Endothelial cell of umbilical vein (primary cell): ENCODE measurements around the gene ZNF474. TPM values are rescaled to one million over a fixed set of nuclear protein-coding genes. Genes with fewer than 3 reads are reported as not detected.

Experiments used
- BruUV-seq: library from RNA; stranded (reverse); fragments of 400-500 nt; replicated peaks from 2 replicates; lab custom pipeline; 2021; lab: Mats Ljungman, UMichigan
- CTCF ChIA-PET: fragments of 300-600, 350-600 bp; sonication (Branson Sonifier 250); formaldehyde crosslinking; loops from one replicate; lab custom pipeline; 2021; ENCODE audit warnings: antibody characterized with exemption, inconsistent platforms; lab: Charles Lee
- POLR2A ChIA-PET: fragments of 300-600, 350-600 bp; sonication (Branson Sonifier 250); formaldehyde crosslinking; loops from one replicate; lab custom pipeline; 2021; ENCODE audit warnings: antibody characterized with exemption, inconsistent platforms; lab: Charles Lee
- DNase-seq: peaks from one replicate; pipeline ENCODE4 v3.0.0-alpha.2; 2011; ENCODE audit warnings: low read depth, low spot score
- FAIRE-seq: peaks from 2 replicates; lab custom pipeline; 2011; peaks lifted over from hg19 to GRCh38; lab: Jason Lieb, UNC
- H2AFZ ChIP-seq: 2 replicates; pipeline ENCODE4 v1.6.0; 2012; ENCODE audit warnings: low read depth, low read length, control low read depth, inconsistent platforms
- H3K27ac ChIP-seq: 2 replicates; pipeline ENCODE4 v1.5.1; 2011; ENCODE audit warnings: low read depth, mild to moderate bottlenecking, control low read depth, low read length, moderate library complexity; ENCODE audit not compliant: insufficient read depth
- H3K27me3 ChIP-seq, 2 experiments: 2 replicates each; pipeline versions ENCODE4 v1.6.0 to v1.6.1; 2011; ENCODE audit warnings: low read length in 2 of 2, mixed read lengths in 1 of 2; ENCODE audit not compliant: control insufficient read depth in 2 of 2, insufficient read depth in 2 of 2
- H3K36me3 ChIP-seq, 2 experiments: 2 replicates in 1 of 2; 3 replicates in 1 of 2; pipeline ENCODE4 v1.5.1; 2011; ENCODE audit warnings: low read length in 2 of 2, mild to moderate bottlenecking in 1 of 2, moderate library complexity in 1 of 2; ENCODE audit not compliant: control insufficient read depth in 2 of 2, insufficient read depth in 2 of 2; ENCODE audit errors: extremely low read depth in 1 of 2
- H3K4me1 ChIP-seq: 3 replicates; pipeline ENCODE4 v1.5.1; 2011; ENCODE audit warnings: mild to moderate bottlenecking, low read length; ENCODE audit not compliant: control insufficient read depth, insufficient read depth; ENCODE audit errors: extremely low read depth
- H3K4me2 ChIP-seq: 2 replicates; pipeline ENCODE4 v1.6.1; 2011; ENCODE audit warnings: low read length, control low read depth, mixed read lengths; ENCODE audit not compliant: insufficient read depth
- H3K4me3 ChIP-seq, 3 experiments: fragments of 200-600 bp in 1 of 3; sonication (generic), shearing (Covaris generic) in 1 of 3; replicated peaks in 1 of 3; 2 replicates each; pipeline ENCODE4 v1.5.1; 2011 to 2016; ENCODE audit warnings: control low read depth in 3 of 3, low read length in 3 of 3, mild to moderate bottlenecking in 2 of 3, inconsistent platforms in 1 of 3, low read depth in 1 of 3, moderate library complexity in 1 of 3; ENCODE audit not compliant: insufficient read depth in 1 of 3
- H3K79me2 ChIP-seq: 2 replicates; pipeline ENCODE4 v1.6.0; 2012; ENCODE audit warnings: low read length, inconsistent platforms; ENCODE audit not compliant: control insufficient read depth, insufficient read depth
- H3K9ac ChIP-seq: replicated peaks from 2 replicates; pipeline ENCODE3; 2011; ENCODE audit warnings: low read length, control low read depth; ENCODE audit not compliant: insufficient read depth; ENCODE audit errors: extremely low read depth
- H3K9me1 ChIP-seq: replicated peaks from 3 replicates; pipeline ENCODE4 v1.6.0; 2011; ENCODE audit warnings: mild to moderate bottlenecking, low read length; ENCODE audit not compliant: control insufficient read depth, insufficient read depth; ENCODE audit errors: extremely low read depth
- H3K9me3 ChIP-seq: replicated peaks from 2 replicates; pipeline ENCODE4 v1.5.1; 2012; ENCODE audit warnings: low read length, inconsistent platforms; ENCODE audit not compliant: control insufficient read depth, insufficient read depth
- H4K20me1 ChIP-seq: replicated peaks from 2 replicates; pipeline ENCODE3; 2011; ENCODE audit warnings: mild to moderate bottlenecking, low read length; ENCODE audit not compliant: control insufficient read depth, insufficient read depth; ENCODE audit errors: extremely low read depth
- EZH2 ChIP-seq: IDR thresholded peaks from 2 replicates; pipeline ENCODE4 v1.6.1; 2012; ENCODE audit warnings: borderline replicate concordance, low read depth, mild to moderate bottlenecking, moderate library complexity, low read length, inconsistent platforms; ENCODE audit not compliant: severe bottlenecking
- FOS ChIP-seq: IDR thresholded peaks from 2 replicates; pipeline ENCODE4 v1.6.1; 2011; ENCODE audit warnings: mild to moderate bottlenecking, low read length, moderate library complexity, borderline replicate concordance; ENCODE audit not compliant: insufficient read depth
- GATA2 ChIP-seq: IDR thresholded peaks from 2 replicates; pipeline ENCODE4 v1.7.0; 2011; ENCODE audit warnings: low read depth, mild to moderate bottlenecking, moderate library complexity, mixed read lengths, low read length; ENCODE audit not compliant: insufficient read length, insufficient read depth
- JUN ChIP-seq: IDR thresholded peaks from 2 replicates; pipeline ENCODE4 v1.6.1; 2011; ENCODE audit warnings: borderline replicate concordance, low read depth; ENCODE audit not compliant: insufficient read length, insufficient read depth
- MYC ChIP-seq: IDR thresholded peaks from one replicate; pipeline ENCODE4 v1.6.1; 2011; ENCODE audit warnings: mild to moderate bottlenecking, low read depth, low read length
- POLR2A ChIP-seq: IDR thresholded peaks from 2 replicates; pipeline ENCODE4 v1.6.1; 2012; ENCODE audit warnings: low read depth, mild to moderate bottlenecking, control low read depth, low read length
- POLR2AphosphoS5 ChIP-seq: IDR thresholded peaks from 2 replicates; pipeline ENCODE4 v1.6.1; 2012; ENCODE audit warnings: low read depth, mild to moderate bottlenecking, control low read depth, low read length, moderate library complexity; ENCODE audit not compliant: insufficient read depth
- dilution Hi-C: fragments of 300-500 bp; cut with MboI; formaldehyde crosslinking; loops from one replicate; pipeline ENCODE4 v1.15.0; 2019; ENCODE audit warnings: low sequenced_read_pairs; ENCODE audit not compliant: extremely low pct_ligation_motif_present
- intact Hi-C: fragments of 100-400 bp; cut with micrococcal nuclease; formaldehyde crosslinking; loops from one replicate; pipeline ENCODE4 v1.10.0; 2022
- polyA plus RNA-seq, 4 experiments: library from polyadenylated mRNA; depleted of rRNA in 3 of 4; stranded (reverse) in 3 of 4; unstranded in 1 of 4; fragments of >200 nt; gene quantifications; 2 replicates each; pipeline versions ENCODE4 v1.2.1 to v1.2.3, GENCODE V29; 2011 to 2012; ENCODE audit warnings: missing spikeins in 1 of 4
- total RNA-seq: library from RNA; stranded (reverse); gene quantifications from 2 replicates; pipeline ENCODE4 v1.2.3, GENCODE V29; 2021
- TF ChIP-seq, protein P1 (sequence below), 2 donors: IDR thresholded peaks; 1 replicate in 1 of 2; 2 replicates in 1 of 2; pipeline ENCODE4 v1.5.1; 2011; ENCODE audit warnings: low read length in 2 of 2, mild to moderate bottlenecking in 2 of 2, moderate library complexity in 2 of 2, control low read depth in 1 of 2, inconsistent platforms in 1 of 2, low read depth in 1 of 2; ENCODE audit not compliant: insufficient read depth in 1 of 2; ENCODE audit errors: extremely low read depth in 1 of 2
- TF ChIP-seq, protein P2 (sequence below): IDR thresholded peaks from 2 replicates; pipeline ENCODE4 v1.6.1; 2011; ENCODE audit not compliant: insufficient read depth, insufficient read length

The ZNF474 gene
- total and polyA plus RNA-seq, 2 donors (not counting 3 experiments of a cell fraction or from before 2014, with no cell fraction given), result 0.03 TPM; not detected in 1

- Histone ChIP-seq H3K36me3 (no peaks in the 10 kb centered on the region), H3K9ac (no peak overlapping the region), H3K27me3 (no peaks in the 10 kb centered on the region), H3K9me3 (no peaks in the 10 kb centered on the region), H3K4me1 (no peaks in the 10 kb centered on the region), H2AFZ (no peak overlapping the region), H3K27ac (no peak overlapping the region), H3K9me1 (no peaks in the 10 kb centered on the region), H3K79me2 (no peaks in the 10 kb centered on the region), H3K4me2 (no peak overlapping the region), H4K20me1 (no peaks in the 10 kb centered on the region), H3K4me3 (no peak overlapping the region)
- TF ChIP-seq, protein P1, sequence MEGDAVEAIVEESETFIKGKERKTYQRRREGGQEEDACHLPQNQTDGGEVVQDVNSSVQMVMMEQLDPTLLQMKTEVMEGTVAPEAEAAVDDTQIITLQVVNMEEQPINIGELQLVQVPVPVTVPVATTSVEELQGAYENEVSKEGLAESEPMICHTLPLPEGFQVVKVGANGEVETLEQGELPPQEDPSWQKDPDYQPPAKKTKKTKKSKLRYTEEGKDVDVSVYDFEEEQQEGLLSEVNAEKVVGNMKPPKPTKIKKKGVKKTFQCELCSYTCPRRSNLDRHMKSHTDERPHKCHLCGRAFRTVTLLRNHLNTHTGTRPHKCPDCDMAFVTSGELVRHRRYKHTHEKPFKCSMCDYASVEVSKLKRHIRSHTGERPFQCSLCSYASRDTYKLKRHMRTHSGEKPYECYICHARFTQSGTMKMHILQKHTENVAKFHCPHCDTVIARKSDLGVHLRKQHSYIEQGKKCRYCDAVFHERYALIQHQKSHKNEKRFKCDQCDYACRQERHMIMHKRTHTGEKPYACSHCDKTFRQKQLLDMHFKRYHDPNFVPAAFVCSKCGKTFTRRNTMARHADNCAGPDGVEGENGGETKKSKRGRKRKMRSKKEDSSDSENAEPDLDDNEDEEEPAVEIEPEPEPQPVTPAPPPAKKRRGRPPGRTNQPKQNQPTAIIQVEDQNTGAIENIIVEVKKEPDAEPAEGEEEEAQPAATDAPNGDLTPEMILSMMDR (IDR thresholded peaks at IDR 0.05; ENCODE audit: extremely low read depth in 1 of 2, insufficient read depth in 1 of 2, low read depth in 1 of 2, low read length in 2 of 2), result no peak
- no peak for TF ChIP-seq POLR2AphosphoS5
- no peak for TF ChIP-seq FOS
- TF ChIP-seq EZH2, result no peak
- TF ChIP-seq JUN, result no peak
- no peak for TF ChIP-seq POLR2A
- TF ChIP-seq GATA2, result no peak
- TF ChIP-seq MYC, result no peak
- TF ChIP-seq, protein P2, sequence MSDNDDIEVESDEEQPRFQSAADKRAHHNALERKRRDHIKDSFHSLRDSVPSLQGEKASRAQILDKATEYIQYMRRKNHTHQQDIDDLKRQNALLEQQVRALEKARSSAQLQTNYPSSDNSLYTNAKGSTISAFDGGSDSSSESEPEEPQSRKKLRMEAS, result no peak
- intact Hi-C loops (no loop called here), dilution Hi-C loops (no loop called here)
- BruUV-seq, result no TSS peak
- CTCF ChIA-PET, result interaction anchor here (1.2 kb wide), 1 partner anchor 9 kb away, joined by 4 read pairs; no protein-coding TSS in a partner anchor
- POLR2A ChIA-PET, result no interaction called here
- FAIRE-seq (no peak), DNase-seq (no peak)
Measured at GRCh38 chr5:122165559-122166078, 36.3 kb downstream of the ZNF474 start.
